Smooth muscle cell (in vitro differentiated cells): ENCODE data around the gene CATSPERD. TPM values are rescaled to one million over a fixed set of nuclear protein-coding genes. Genes with fewer than 3 reads are reported as not detected.

ENCODE experiments used
- DNase-seq: peaks from one replicate; lab custom pipeline; 2025; ENCODE audit not compliant: unreplicated experiment; lab: John Stamatoyannopoulos, UW
- H2AFZ ChIP-seq: fragments of 200-600 bp; sonication (generic); 2 replicates; pipeline ENCODE4 v1.6.0; 2016; ENCODE audit warnings: antibody characterized with exemption, low read depth, mild to moderate bottlenecking
- H3F3A ChIP-seq: fragments of 200-600 bp; sonication (generic); 2 replicates; pipeline ENCODE4 v1.6.0; 2017; ENCODE audit warnings: antibody characterized with exemption, low read depth
- H3K27ac ChIP-seq: fragments of 200-600 bp; sonication (generic); 2 replicates; pipeline ENCODE4 v1.5.1; 2016; ENCODE audit warnings: low read depth, mild to moderate bottlenecking
- H3K27me3 ChIP-seq: fragments of 200-600 bp; sonication (generic); 2 replicates; pipeline ENCODE4 v1.6.1; 2016; ENCODE audit warnings: low read depth, mild to moderate bottlenecking
- H3K36me3 ChIP-seq: fragments of 200-600 bp; sonication (generic); 2 replicates; pipeline ENCODE4 v1.5.1; 2016; ENCODE audit warnings: low read depth
- H3K4me1 ChIP-seq: fragments of 200-600 bp; sonication (generic); 2 replicates; pipeline ENCODE4 v1.5.1; 2016; ENCODE audit warnings: low read depth
- H3K4me2 ChIP-seq: fragments of 200-600 bp; sonication (generic); 2 replicates; pipeline ENCODE4 v1.6.0; 2016; ENCODE audit warnings: mild to moderate bottlenecking
- H3K4me3 ChIP-seq: fragments of 200-600 bp; sonication (generic); 2 replicates; pipeline ENCODE4 v1.5.1; 2016; ENCODE audit warnings: mild to moderate bottlenecking
- H3K79me2 ChIP-seq: fragments of 200-600 bp; sonication (generic); 2 replicates; pipeline ENCODE4 v1.6.0; 2016; ENCODE audit warnings: low read depth, mild to moderate bottlenecking
- H3K9ac ChIP-seq: fragments of 200-600 bp; sonication (generic); 2 replicates; pipeline ENCODE4 v1.6.0; 2016; ENCODE audit warnings: low read depth
- H3K9me3 ChIP-seq: fragments of 200-600 bp; sonication (generic); replicated peaks from 2 replicates; pipeline ENCODE4 v1.5.1; 2016; ENCODE audit warnings: low read depth
- H4K20me1 ChIP-seq: fragments of 200-600 bp; sonication (generic); 2 replicates; pipeline ENCODE4 v1.6.0; 2016; ENCODE audit warnings: low read depth
- WGBS: methylation state at CpG from one replicate; pipeline ENCODE4 v1.1.7; 2016; ENCODE audit warnings: low lambda C conversion rate; 5-methylcytosine and 5-hydroxymethylcytosine counted together
- polyA plus RNA-seq: library from polyadenylated mRNA; unstranded; fragments of >200 nt; fragmentation: Nextera tagmentation; extraction: Ambion mirVana; gene quantifications from 2 replicates; pipeline ENCODE4 v1.2.1, GENCODE V29; 2016
- total RNA-seq: library from RNA; depleted of rRNA; stranded (reverse); fragments of >200 nt; gene quantifications from 2 replicates; pipeline ENCODE4 v1.2.3, GENCODE V29; 2014
- TF ChIP-seq, protein P1 (sequence below): fragments of 200-600 bp; sonication (generic); IDR thresholded peaks from 2 replicates; pipeline ENCODE4 v1.5.1; 2017; ENCODE audit warnings: borderline replicate concordance, mild to moderate bottlenecking, antibody characterized with exemption; ENCODE audit not compliant: insufficient read depth, poor library complexity, severe bottlenecking

Gene CATSPERD
- total and polyA plus RNA-seq, 2 experiments from 2014 or later: not detected

GRCh38 chr19:5753743-5754142 is 33.3 kb downstream of the CATSPERD start:
- TF ChIP-seq, protein P1, sequence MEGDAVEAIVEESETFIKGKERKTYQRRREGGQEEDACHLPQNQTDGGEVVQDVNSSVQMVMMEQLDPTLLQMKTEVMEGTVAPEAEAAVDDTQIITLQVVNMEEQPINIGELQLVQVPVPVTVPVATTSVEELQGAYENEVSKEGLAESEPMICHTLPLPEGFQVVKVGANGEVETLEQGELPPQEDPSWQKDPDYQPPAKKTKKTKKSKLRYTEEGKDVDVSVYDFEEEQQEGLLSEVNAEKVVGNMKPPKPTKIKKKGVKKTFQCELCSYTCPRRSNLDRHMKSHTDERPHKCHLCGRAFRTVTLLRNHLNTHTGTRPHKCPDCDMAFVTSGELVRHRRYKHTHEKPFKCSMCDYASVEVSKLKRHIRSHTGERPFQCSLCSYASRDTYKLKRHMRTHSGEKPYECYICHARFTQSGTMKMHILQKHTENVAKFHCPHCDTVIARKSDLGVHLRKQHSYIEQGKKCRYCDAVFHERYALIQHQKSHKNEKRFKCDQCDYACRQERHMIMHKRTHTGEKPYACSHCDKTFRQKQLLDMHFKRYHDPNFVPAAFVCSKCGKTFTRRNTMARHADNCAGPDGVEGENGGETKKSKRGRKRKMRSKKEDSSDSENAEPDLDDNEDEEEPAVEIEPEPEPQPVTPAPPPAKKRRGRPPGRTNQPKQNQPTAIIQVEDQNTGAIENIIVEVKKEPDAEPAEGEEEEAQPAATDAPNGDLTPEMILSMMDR: no peak
- Histone ChIP-seq H3K9me3 (no peaks in the 10 kb centered on the region), H3K36me3 (no peaks in the 10 kb centered on the region), H3K4me3 (no peak overlapping the region), H4K20me1 (no peaks in the 10 kb centered on the region), H3K27ac (no peak overlapping the region), H3K79me2 (no peaks in the 10 kb centered on the region), H3K4me1 (no peaks in the 10 kb centered on the region), H2AFZ (no peak overlapping the region), H3F3A (no peaks in the 10 kb centered on the region), H3K9ac (no peak overlapping the region), H3K4me2 (no peak overlapping the region), H3K27me3 (no peaks in the 10 kb centered on the region)
- no peak for DNase-seq
- 95% methylated on average over 6 of the region's 6 CpGs for WGBS

- 96% methylated on average over 5 of the region's 5 CpGs for WGBS
- Histone ChIP-seq H3F3A (no peaks in the 10 kb centered on the region), H3K4me1 (no peaks in the 10 kb centered on the region), H3K27me3 (no peaks in the 10 kb centered on the region), H3K9ac (no peak overlapping the region), H3K4me2 (no peak overlapping the region), H3K36me3 (no peaks in the 10 kb centered on the region), H3K27ac (no peak overlapping the region), H2AFZ (no peak overlapping the region), H3K9me3 (no peaks in the 10 kb centered on the region), H4K20me1 (no peaks in the 10 kb centered on the region), H3K79me2 (no peaks in the 10 kb centered on the region), H3K4me3 (no peak overlapping the region)
- TF ChIP-seq, protein P1: no peak
- DNase-seq: no peak
These were observed 42.3 kb downstream of the CATSPERD start for GRCh38 chr19:5762608-5763217.

GRCh38 chr19:5765220-5765619 is 44.8 kb downstream of the CATSPERD start:
- H3K9me3 ChIP-seq: no peaks in the 10 kb centered on the region
- H2AFZ ChIP-seq: no peak overlapping the region

More at GRCh38 chr19:5765220-5765619, 44.8 kb downstream of the CATSPERD start:
- Histone ChIP-seq H3K9ac (no peak overlapping the region), H3K27me3 (no peaks in the 10 kb centered on the region), H4K20me1 (no peaks in the 10 kb centered on the region), H3K4me3 (no peak overlapping the region), H3K79me2 (no peaks in the 10 kb centered on the region), H3K27ac (no peak overlapping the region), H3F3A (no peaks in the 10 kb centered on the region), H3K36me3 (no peaks in the 10 kb centered on the region), H3K4me2 (no peak overlapping the region), H3K4me1 (no peaks in the 10 kb centered on the region)
- TF ChIP-seq, protein P1: no peak
- DNase-seq: no peak
- WGBS: 95% methylated on average over 3 of the region's 3 CpGs
